Vagina (tissue), 2 donors: Measurements from ENCODE around the gene IMPA2.

Experiments used
- CTCF ChIP-seq, 3 experiments: fragments of 450-650 bp in 2 of 3; fragments of 200-600 bp in 1 of 3; sonication (generic) in 1 of 3; IDR thresholded peaks; one replicate each; pipeline ENCODE4 v1.5.1; 2017 to 2019; ENCODE audit warnings: antibody characterized with exemption in 3 of 3, mild to moderate bottlenecking in 2 of 3, moderate library complexity in 2 of 3
- POLR2A ChIP-seq, 2 donors: fragments of 450-650 bp; IDR thresholded peaks; one replicate each; pipeline ENCODE4 v1.6.1; 2017; ENCODE audit warnings: antibody characterized with exemption in 2 of 2, mild to moderate bottlenecking in 2 of 2, moderate library complexity in 2 of 2
- POLR2AphosphoS5 ChIP-seq, 2 donors: sonication (generic); formaldehyde crosslinking; IDR thresholded peaks; one replicate each; pipeline ENCODE4 v1.9.0; 2017; ENCODE audit warnings: antibody characterized with exemption in 2 of 2, mild to moderate bottlenecking in 2 of 2, low read depth in 1 of 2; ENCODE audit not compliant: insufficient read depth in 1 of 2

DNA sequence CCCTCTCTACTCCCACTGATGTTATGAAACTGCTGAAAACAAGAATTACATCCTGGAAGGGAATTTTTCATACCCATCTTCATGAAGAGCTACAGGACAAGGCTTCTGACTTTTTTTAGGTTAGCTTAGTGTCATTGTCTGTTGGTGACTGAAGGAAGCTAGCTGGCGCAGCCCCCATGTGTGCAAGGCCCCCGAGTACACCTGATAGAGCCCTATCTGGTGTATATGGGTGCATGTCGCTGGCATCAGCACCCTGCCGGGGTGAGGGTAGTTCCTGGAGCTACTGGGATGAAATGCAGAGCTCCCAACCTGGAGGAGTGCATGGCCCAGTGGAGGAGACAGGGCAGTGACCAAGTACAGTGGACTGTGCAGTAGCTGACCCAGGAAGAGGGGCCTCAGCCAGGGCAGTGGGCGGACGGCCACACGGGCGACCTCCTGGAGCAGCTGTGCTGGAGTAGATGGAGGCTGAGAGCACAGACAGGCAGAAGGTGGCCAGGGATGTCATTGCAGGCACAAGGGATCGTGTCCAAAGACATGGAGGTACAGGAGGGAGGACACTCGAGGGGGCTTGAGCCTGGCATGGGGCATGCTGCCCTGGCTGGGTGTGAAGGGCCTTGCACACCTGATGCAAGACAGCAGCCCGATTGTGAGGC, 12.1 kb downstream of the IMPA2 start:
- TF ChIP-seq POLR2A (IDR thresholded peaks at IDR 0.05): no peak
- TF ChIP-seq CTCF (IDR thresholded peaks at IDR 0.05): no peak
- TF ChIP-seq POLR2AphosphoS5 (IDR thresholded peaks at IDR 0.05; ENCODE audit: insufficient read depth in 1 of 2, low read depth in 1 of 2): no peak
